HCT116 (cell line): ENCODE results near the gene TGDS. TPM values are rescaled to one million over a fixed set of nuclear protein-coding genes. Genes with fewer than 3 reads are reported as not detected.

Source experiments
- ATAC-seq: fragments of 200-7000 bp; cut with Tn5 transposase; 2 replicates; pipeline ENCODE4 v1.9.1; 2020; ENCODE audit warnings: mild to moderate bottlenecking, moderate library complexity
- BruUV-seq: library from RNA; stranded (reverse); fragments of 400-500 nt; replicated peaks from 2 replicates; lab custom pipeline; 2021; lab: Mats Ljungman, UMichigan
- CTCF ChIA-PET: fragments of 300-600 bp; sonication (Branson Sonifier 250); formaldehyde crosslinking; loops from one replicate; lab custom pipeline; 2021; ENCODE audit warnings: antibody characterized with exemption; lab: Charles Lee
- POLR2A ChIA-PET: fragments of 300-600, 350-600 bp; sonication (Branson Sonifier 250); formaldehyde crosslinking; loops from one replicate; lab custom pipeline; 2021; ENCODE audit warnings: antibody characterized with exemption; lab: Charles Lee
- RAD21 ChIA-PET, 2 experiments: fragments of 300-600 bp; sonication (Branson Sonifier 250); formaldehyde crosslinking; loops; one replicate each; lab custom pipeline; 2023; ENCODE audit warnings: low total read pairs in 2 of 2; ENCODE audit not compliant: uncharacterized antibody in 2 of 2, unreplicated experiment in 2 of 2, low non-redundant PET in 1 of 2; lab: Charles Lee
- DNase-seq: peaks from one replicate; pipeline ENCODE4 v3.0.0-alpha.2; 2010; ENCODE audit warnings: low read depth, low spot score
- H2AFZ ChIP-seq: fragments of 200-600 bp; shearing (Covaris generic), sonication (generic); 2 replicates; pipeline ENCODE4 v1.6.1; 2017; ENCODE audit warnings: low read depth, mixed run types, mixed read lengths, antibody characterized with exemption, low read length; ENCODE audit not compliant: poor library complexity, severe bottlenecking
- H3K27ac ChIP-seq: 2 replicates; pipeline ENCODE4 v1.5.1; 2012; ENCODE audit warnings: low read depth, low read length
- H3K27me3 ChIP-seq: fragments of 200-600 bp; sonication (generic); 2 replicates; pipeline ENCODE4 v1.6.1; 2016; ENCODE audit warnings: mixed run types, low read length, mixed read lengths; ENCODE audit not compliant: insufficient read depth
- H3K36me3 ChIP-seq, 2 experiments: fragments of 200-500 bp in 1 of 2; fragments of 200-600 bp in 1 of 2; sonication (Bioruptor generic) in 1 of 2; sonication (generic) in 1 of 2; 2 replicates each; pipeline versions ENCODE4 v1.5.1 to v1.6.1; 2014 to 2016; ENCODE audit warnings: low read length in 2 of 2, inconsistent platforms in 1 of 2, mixed read lengths in 1 of 2, mixed run types in 1 of 2; ENCODE audit not compliant: insufficient read depth in 2 of 2, control insufficient read depth in 1 of 2
- H3K4me1 ChIP-seq, 2 experiments: fragments of 200-600 bp in 1 of 2; sonication (generic) in 1 of 2; 2 replicates each; pipeline versions ENCODE4 v1.5.1 to v1.6.1; 2012 to 2017; ENCODE audit warnings: low read length in 2 of 2, inconsistent platforms in 1 of 2, mild to moderate bottlenecking in 1 of 2, mixed read lengths in 1 of 2, mixed run types in 1 of 2, moderate library complexity in 1 of 2; ENCODE audit not compliant: insufficient read depth in 2 of 2, control insufficient read depth in 1 of 2
- H3K4me2 ChIP-seq: fragments of 200-600 bp; sonication (generic); 2 replicates; pipeline ENCODE4 v1.6.1; 2017; ENCODE audit warnings: mixed run types, low read length, mixed read lengths
- H3K4me3 ChIP-seq, 2 experiments: fragments of 200-600 bp in 1 of 2; sonication (generic) in 1 of 2; replicated peaks in 1 of 2; 2 replicates each; pipeline ENCODE4 v1.5.1; 2011 to 2016; ENCODE audit warnings: low read length in 2 of 2, control low read depth in 1 of 2, low read depth in 1 of 2, mild to moderate bottlenecking in 1 of 2, mixed read lengths in 1 of 2, mixed run types in 1 of 2
- H3K79me2 ChIP-seq: fragments of 200-600 bp; sonication (generic); 2 replicates; pipeline ENCODE4 v1.6.1; 2017; ENCODE audit warnings: mild to moderate bottlenecking, mixed run types, low read length, moderate library complexity, mixed read lengths; ENCODE audit not compliant: insufficient read depth
- H3K9ac ChIP-seq: fragments of 200-600 bp; sonication (generic); 2 replicates; pipeline ENCODE4 v1.6.1; 2016; ENCODE audit warnings: low read length, mixed read lengths
- H3K9me2 ChIP-seq: fragments of 200-600 bp; sonication (generic), shearing (Covaris generic); 2 replicates; pipeline ENCODE4 v1.6.1; 2017; ENCODE audit warnings: mixed run types, mild to moderate bottlenecking, moderate library complexity; ENCODE audit not compliant: insufficient read depth
- H3K9me3 ChIP-seq, 2 experiments: fragments of 200-500 bp in 1 of 2; fragments of 200-600 bp in 1 of 2; sonication (Bioruptor generic) in 1 of 2; sonication (generic) in 1 of 2; 2 replicates each; pipeline ENCODE4 v1.6.1; 2014 to 2017; ENCODE audit warnings: low read length in 2 of 2, mixed read lengths in 2 of 2, inconsistent platforms in 1 of 2, low read depth in 1 of 2, mild to moderate bottlenecking in 1 of 2, mixed run types in 1 of 2, moderate library complexity in 1 of 2; ENCODE audit not compliant: control insufficient read depth in 1 of 2, insufficient read depth in 1 of 2
- H4K20me1 ChIP-seq: fragments of 200-600 bp; sonication (generic), shearing (Covaris generic); 2 replicates; pipeline ENCODE4 v1.6.1; 2017; ENCODE audit warnings: mixed run types, mild to moderate bottlenecking, moderate library complexity; ENCODE audit not compliant: insufficient read depth
- CBX3 ChIP-seq: IDR thresholded peaks from 2 replicates; pipeline ENCODE4 v1.6.1; 2012; ENCODE audit warnings: low read depth
- CEBPB ChIP-seq: IDR thresholded peaks from 2 replicates; pipeline ENCODE4 v1.6.1; 2012; ENCODE audit warnings: low read depth
- CTCF ChIP-seq, 3 experiments: fragments of 200-600 bp in 1 of 3; sonication (generic) in 1 of 3; IDR thresholded peaks in 2 of 3; conservative IDR thresholded peaks in 1 of 3; 2 replicates each; pipeline ENCODE4 v1.5.1; 2012 to 2017; ENCODE audit warnings: low read depth in 2 of 3, low read length in 2 of 3, antibody characterized with exemption in 1 of 3, borderline replicate concordance in 1 of 3, control low read depth in 1 of 3, mild to moderate bottlenecking in 1 of 3, mixed read lengths in 1 of 3, mixed run types in 1 of 3, moderate library complexity in 1 of 3; ENCODE audit not compliant: insufficient read depth in 1 of 3
- ELF1 ChIP-seq: IDR thresholded peaks from 2 replicates; pipeline ENCODE4 v1.6.1; 2012; ENCODE audit warnings: low read depth, borderline replicate concordance
- EZH2 ChIP-seq: fragments of 200-600 bp; sonication (generic); IDR thresholded peaks from 2 replicates; pipeline ENCODE4 v1.6.1; 2017; ENCODE audit warnings: antibody characterized with exemption, mixed run types
- EZH2phosphoT487 ChIP-seq: fragments of 200-600 bp; IDR thresholded peaks from 2 replicates; pipeline ENCODE4 v1.6.1; 2018; ENCODE audit warnings: antibody characterized with exemption, borderline replicate concordance
- FOSL1 ChIP-seq: IDR thresholded peaks from 2 replicates; pipeline ENCODE4 v1.6.1; 2012; ENCODE audit warnings: low read depth
- JUND ChIP-seq: IDR thresholded peaks from 2 replicates; pipeline ENCODE4 v1.6.1; 2012
- POLR2A ChIP-seq: IDR thresholded peaks from 2 replicates; pipeline ENCODE4 v1.7.0; 2011; ENCODE audit warnings: borderline replicate concordance; ENCODE audit not compliant: insufficient read depth, insufficient read length; ENCODE audit errors: extremely low read depth
- POLR2AphosphoS5 ChIP-seq: IDR thresholded peaks from 2 replicates; pipeline ENCODE4 v1.6.1; 2011; ENCODE audit warnings: mild to moderate bottlenecking, low read depth, low read length, moderate library complexity
- RAD21 ChIP-seq: IDR thresholded peaks from 2 replicates; pipeline ENCODE4 v1.6.1; 2012; ENCODE audit warnings: low read depth, mild to moderate bottlenecking
- SIN3A ChIP-seq: IDR thresholded peaks from 2 replicates; pipeline ENCODE4 v1.6.1; 2012; ENCODE audit warnings: low read depth
- TCF7L2 ChIP-seq: IDR thresholded peaks from 2 replicates; pipeline ENCODE4 v1.7.0; 2011; ENCODE audit warnings: borderline replicate concordance, inconsistent platforms; ENCODE audit not compliant: insufficient read depth, insufficient read length; ENCODE audit errors: extremely low read depth
- YY1 ChIP-seq: IDR thresholded peaks from 2 replicates; pipeline ENCODE4 v1.6.1; 2011; ENCODE audit warnings: low read length, low read depth, moderate library complexity, mild to moderate bottlenecking; ENCODE audit not compliant: insufficient replicate concordance; ENCODE audit errors: extremely low read depth
- ZBTB33 ChIP-seq: IDR thresholded peaks from 2 replicates; pipeline ENCODE4 v1.6.1; 2011; ENCODE audit warnings: mild to moderate bottlenecking, low read length, moderate library complexity; ENCODE audit not compliant: insufficient replicate concordance; ENCODE audit errors: extremely low read depth
- ZFX ChIP-seq: fragments of 450-650 bp; IDR thresholded peaks from 2 replicates; pipeline ENCODE4 v1.6.1; 2017
- intact Hi-C: fragments of 100-400 bp; cut with micrococcal nuclease; formaldehyde crosslinking; loops from 2 replicates; pipeline ENCODE4 v1.10.0; 2022
- total RNA-seq: library from RNA; stranded (reverse); gene quantifications from one replicate; pipeline ENCODE4 v1.2.1, GENCODE V29; 2021; ENCODE audit not compliant: unreplicated experiment
- TF ChIP-seq, protein P1 (sequence below): IDR thresholded peaks from 2 replicates; pipeline ENCODE4 v1.6.1; 2012
- TF ChIP-seq, protein P2 (sequence below): IDR thresholded peaks from 2 replicates; pipeline ENCODE4 v1.6.1; 2012; ENCODE audit warnings: low read depth
- TF ChIP-seq, protein P3 (sequence below): IDR thresholded peaks from 2 replicates; pipeline ENCODE4 v1.6.1; 2012

The TGDS gene
- total RNA-seq, 1 experiment from 2014 or later, result 16.9 TPM

- Histone ChIP-seq H3K36me3 (peaks cover 26 to 36% of the 10 kb centered on the region in 2 experiments), H3K79me2 (peaks cover 86% of the 10 kb centered on the region), H3K4me1 (no peaks in the 10 kb centered on the region), H2AFZ (no peak overlapping the region), H3K4me2 (no peak overlapping the region)
- RAD21 ChIA-PET, result no interaction called here
- TF ChIP-seq CTCF (IDR thresholded peaks at IDR 0.05 in 2 of 3, conservative IDR thresholded peaks at IDR 0.05 in 1 of 3; ENCODE audit: borderline replicate concordance in 1 of 3, insufficient read depth in 1 of 3, low read depth in 2 of 3, low read length in 2 of 3) (no peak), TCF7L2 (no peak), EZH2phosphoT487 (no peak), RAD21 (no peak), YY1 (no peak), FOSL1 (no peak), ZBTB33 (no peak), CBX3 (no peak), CEBPB (no peak), POLR2A (no peak), ELF1 (no peak), ZFX (no peak), EZH2 (no peak), SIN3A (no peak), POLR2AphosphoS5 (no peak), JUND (no peak)
- TF ChIP-seq, protein P1, sequence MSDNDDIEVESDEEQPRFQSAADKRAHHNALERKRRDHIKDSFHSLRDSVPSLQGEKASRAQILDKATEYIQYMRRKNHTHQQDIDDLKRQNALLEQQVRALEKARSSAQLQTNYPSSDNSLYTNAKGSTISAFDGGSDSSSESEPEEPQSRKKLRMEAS, result no peak
- TF ChIP-seq, protein P2, sequence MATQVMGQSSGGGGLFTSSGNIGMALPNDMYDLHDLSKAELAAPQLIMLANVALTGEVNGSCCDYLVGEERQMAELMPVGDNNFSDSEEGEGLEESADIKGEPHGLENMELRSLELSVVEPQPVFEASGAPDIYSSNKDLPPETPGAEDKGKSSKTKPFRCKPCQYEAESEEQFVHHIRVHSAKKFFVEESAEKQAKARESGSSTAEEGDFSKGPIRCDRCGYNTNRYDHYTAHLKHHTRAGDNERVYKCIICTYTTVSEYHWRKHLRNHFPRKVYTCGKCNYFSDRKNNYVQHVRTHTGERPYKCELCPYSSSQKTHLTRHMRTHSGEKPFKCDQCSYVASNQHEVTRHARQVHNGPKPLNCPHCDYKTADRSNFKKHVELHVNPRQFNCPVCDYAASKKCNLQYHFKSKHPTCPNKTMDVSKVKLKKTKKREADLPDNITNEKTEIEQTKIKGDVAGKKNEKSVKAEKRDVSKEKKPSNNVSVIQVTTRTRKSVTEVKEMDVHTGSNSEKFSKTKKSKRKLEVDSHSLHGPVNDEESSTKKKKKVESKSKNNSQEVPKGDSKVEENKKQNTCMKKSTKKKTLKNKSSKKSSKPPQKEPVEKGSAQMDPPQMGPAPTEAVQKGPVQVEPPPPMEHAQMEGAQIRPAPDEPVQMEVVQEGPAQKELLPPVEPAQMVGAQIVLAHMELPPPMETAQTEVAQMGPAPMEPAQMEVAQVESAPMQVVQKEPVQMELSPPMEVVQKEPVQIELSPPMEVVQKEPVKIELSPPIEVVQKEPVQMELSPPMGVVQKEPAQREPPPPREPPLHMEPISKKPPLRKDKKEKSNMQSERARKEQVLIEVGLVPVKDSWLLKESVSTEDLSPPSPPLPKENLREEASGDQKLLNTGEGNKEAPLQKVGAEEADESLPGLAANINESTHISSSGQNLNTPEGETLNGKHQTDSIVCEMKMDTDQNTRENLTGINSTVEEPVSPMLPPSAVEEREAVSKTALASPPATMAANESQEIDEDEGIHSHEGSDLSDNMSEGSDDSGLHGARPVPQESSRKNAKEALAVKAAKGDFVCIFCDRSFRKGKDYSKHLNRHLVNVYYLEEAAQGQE, result no peak
- TF ChIP-seq, protein P3, sequence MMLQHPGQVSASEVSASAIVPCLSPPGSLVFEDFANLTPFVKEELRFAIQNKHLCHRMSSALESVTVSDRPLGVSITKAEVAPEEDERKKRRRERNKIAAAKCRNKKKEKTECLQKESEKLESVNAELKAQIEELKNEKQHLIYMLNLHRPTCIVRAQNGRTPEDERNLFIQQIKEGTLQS, result no peak
- TF ChIP-seq, all 23 proteins: peak for 0
- DNase-seq (no peak), ATAC-seq (no peak)
- Histone ChIP-seq H4K20me1 (no peaks in the 10 kb centered on the region; the same call in 1 of the 2 replicates), H3K27me3 (no peaks in the 10 kb centered on the region), H3K9ac (no peak overlapping the region), H3K9me2 (no peaks in the 10 kb centered on the region), H3K27ac (no peak overlapping the region), H3K9me3 (no peaks in the 10 kb centered on the region), H3K4me3 (no peak overlapping the region)
- no TSS peak for BruUV-seq
- CTCF ChIA-PET, result no interaction called here
- intact Hi-C loops, result no loop called here
- POLR2A ChIA-PET, result no interaction called here
Measured at GRCh38 chr13:94588541-94588940, 7.4 kb downstream of the TGDS start.
